ENCODE data around the gene PLEKHA7.
"Not testable (repeated sequence)": the region's sequence is repeated elsewhere in the genome, so short reads cannot be mapped to it uniquely, and the experiment has no call there.

The PLEKHA7 gene

GRCh38 chr11:16975906-16976305 is 38.3 kb downstream of the PLEKHA7 start:
- no peak for DNase-seq

DNA sequence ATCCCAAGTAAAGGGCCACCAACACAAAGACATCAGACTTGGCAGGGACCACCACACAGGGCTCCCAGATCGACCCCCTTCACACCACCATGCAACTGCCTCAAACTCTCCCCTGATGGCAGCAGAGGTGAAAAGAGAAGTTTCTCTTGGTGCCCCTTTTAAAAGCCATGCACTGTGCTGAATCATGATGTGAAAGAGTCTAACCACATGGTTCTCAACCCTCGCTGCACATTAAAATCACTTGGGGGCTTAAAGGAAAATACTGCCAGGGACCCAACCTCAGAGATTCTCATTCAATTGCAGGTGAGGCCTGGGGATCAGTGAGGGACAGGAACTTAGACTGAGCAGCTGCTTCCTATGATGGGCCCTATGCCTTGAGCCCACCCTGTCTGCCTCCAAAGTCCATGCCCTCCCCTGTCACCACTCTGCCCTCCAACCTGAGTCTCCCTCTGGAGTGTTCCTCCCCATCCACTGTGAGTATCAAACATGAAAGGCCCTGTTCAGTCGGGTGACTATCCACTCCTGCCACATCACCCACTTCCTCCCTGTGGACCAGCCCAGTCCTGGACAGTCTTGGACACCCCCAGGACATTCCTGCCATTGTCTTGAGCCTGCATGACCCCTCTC is 40.8 kb downstream of the PLEKHA7 start:
- no peak for DNase-seq

- DNase-seq: no peak
Measured at GRCh38 chr11:16969010-16969999, 44.9 kb downstream of the PLEKHA7 start.

GRCh38 chr11:16968196-16968595 is 46.0 kb downstream of the PLEKHA7 start:
- DNase-seq: no peak

- no peak for DNase-seq
Measured at GRCh38 chr11:16966930-16967671, 47.1 kb downstream of the PLEKHA7 start.

- DNase-seq: no peak
Measured at GRCh38 chr11:16964501-16964900, 49.7 kb downstream of the PLEKHA7 start.

- no peak for DNase-seq
Measured at GRCh38 chr11:16963316-16963876, 50.8 kb downstream of the PLEKHA7 start.

DNA sequence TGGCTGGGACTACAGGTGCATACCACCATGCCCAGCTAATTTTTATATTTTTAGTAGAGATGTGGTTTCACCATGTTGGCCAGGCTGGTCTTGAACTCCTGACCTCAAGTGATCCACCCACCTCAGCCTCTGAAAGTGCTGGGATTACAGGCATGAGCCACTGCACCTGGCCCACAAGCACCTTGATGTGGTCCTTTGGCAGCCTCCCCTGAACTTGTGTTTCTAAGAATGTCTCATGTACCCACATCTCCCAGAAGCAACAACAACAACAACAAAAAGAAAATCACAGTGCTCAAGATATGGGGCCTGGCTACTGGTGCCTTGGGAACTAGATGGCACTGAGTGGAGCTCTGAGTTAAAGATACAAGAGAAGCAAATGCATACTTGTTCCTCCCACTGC is 51.6 kb downstream of the PLEKHA7 start:
- DNase-seq: not testable (repeated sequence)

DNA sequence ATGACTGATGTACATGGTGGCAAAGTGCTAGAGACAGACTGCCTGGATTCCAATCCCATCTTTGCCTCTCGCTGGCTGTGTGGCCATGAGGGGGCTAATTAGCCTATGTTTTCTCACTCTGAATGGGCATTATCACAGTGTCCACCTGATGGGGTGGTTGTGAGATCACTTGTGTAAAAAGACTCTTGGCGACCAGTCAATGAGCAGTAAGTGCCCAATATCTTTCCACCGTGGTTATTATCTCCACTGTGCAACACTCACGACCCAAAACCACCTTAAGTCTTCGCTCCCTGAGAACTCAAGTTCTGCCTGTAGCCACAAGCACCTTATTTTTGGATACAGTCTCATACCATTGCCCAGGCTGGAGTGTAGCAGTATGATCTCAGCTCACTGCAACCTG is 52.1 kb downstream of the PLEKHA7 start:
- no peak for DNase-seq

DNA sequence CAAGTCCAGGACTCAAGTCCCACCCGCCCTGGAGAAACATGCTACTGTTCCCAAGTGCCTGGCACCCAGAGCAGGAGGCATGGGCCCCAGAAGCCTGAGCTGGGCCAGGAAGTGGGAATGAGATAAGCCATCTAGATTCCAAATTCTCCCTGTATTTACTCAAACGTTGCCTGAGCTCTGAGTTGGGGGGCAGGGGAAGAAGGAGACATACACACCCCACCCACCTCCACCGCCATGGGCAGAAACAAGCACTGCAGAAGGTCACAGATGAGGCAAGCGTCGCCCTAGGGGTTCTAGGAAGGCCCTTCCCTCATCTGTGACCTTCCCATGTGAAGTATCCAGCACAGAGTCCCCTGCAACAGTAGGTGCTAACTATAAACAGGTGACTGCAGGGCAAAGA is 54.0 kb downstream of the PLEKHA7 start:
- DNase-seq: no peak

DNA sequence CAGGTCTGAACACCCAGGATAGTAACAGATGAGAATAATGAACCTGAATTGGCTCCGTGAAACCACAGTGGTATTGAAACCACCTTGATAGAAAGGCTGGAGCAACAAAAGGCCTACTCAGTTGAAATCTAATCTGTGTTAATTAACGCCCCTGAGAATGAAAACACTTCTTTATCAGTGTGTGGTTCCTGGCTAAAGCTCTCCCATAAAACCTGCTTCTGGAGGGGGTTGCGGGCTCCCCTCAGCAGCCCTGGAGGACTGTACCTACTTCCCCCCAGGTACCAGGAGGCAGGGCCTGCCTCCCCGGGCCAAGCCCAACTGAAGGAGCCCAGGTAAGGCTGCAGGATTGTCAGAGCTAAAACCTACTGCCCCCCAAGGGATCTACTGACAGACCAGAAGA is 54.6 kb downstream of the PLEKHA7 start:
- DNase-seq: no peak

GRCh38 chr11:16958833-16959232 is 55.4 kb downstream of the PLEKHA7 start:
- no peak for DNase-seq

DNA sequence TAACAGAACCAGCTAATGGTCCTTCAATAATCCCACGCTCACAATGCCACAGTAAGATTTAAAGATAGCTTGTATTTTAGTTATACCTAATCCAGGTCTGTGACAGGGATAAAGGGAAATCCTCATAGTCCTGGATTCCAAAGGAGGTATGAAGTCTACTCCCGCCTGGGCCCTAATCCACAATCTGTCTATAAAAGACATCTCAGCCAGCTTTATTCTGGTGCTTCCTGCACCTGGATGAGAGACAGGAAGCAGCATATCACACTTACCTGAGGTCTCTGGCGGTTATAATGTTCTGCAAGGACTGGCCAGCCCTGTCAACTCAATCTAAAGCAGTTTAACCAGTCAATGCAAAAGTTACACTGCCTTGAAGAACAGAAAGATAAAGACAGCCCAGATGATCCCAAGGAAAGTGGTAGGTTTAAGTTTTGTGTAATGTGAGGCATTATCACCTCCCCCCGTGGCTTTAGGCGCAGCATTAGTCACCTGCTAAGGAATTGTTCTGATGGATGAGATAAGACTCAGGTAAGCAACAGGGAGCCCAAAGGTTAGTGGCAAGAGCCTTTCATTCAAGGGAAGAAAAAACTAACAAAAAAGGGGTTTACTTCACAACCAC is 57.6 kb downstream of the PLEKHA7 start:
- DNase-seq: no peak

DNA sequence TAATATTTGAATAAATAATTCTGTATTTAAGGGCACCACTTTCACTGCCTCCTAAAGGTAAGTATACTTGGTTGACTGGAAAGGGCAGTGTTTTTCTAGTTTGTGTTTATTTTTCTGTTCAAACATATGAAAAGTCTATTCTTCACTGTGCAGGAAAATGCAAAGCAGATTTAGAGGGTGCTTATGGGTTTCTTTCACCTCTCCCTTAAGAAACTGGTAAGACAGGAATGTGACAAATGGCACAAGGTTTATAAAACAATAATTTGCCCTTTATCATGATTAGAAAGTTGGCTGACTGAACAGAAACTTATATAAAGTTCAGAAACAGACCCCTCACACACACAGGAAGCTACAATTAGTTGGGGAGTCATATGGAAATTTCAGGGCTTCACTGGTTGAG is 60.6 kb downstream of the PLEKHA7 start:
- DNase-seq: no peak

DNA sequence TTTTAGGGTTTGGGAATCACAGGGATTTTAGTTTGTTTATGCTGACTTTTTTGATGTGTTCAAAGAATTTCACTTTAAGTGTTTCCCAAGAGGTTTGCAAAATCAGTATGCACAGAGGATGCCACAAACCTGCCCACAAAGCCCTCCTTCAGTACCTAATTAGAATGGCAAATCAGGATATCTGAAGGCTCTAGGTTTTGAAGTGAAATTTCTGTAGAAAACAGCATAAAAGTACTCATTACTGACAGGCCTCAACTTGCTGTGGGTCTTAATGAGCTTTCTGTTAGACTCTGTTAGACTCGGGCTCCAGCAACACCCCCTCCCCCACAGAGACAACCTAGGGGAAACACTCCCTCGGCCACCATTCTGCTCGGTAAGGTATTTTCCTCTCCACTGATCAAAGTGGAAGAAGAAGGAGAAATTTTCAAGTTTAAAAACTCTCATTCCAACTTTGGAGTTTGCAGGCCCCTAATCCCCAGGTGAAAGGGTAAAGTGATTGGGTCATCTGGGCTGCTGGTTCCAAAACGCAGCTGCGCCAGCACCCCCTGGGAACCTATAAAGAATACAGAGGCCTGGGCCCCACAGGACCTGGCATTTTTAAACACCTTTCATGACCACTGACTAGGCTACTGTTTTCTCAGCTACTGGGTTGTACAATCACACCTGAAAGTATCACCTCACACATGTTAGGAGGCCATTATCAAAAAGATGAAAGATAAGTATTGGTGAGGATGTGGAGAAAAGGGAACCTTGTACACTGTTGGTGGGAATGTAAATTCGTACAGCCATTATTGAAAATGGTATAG is 67.5 kb downstream of the PLEKHA7 start:
- no peak for DNase-seq

DNA sequence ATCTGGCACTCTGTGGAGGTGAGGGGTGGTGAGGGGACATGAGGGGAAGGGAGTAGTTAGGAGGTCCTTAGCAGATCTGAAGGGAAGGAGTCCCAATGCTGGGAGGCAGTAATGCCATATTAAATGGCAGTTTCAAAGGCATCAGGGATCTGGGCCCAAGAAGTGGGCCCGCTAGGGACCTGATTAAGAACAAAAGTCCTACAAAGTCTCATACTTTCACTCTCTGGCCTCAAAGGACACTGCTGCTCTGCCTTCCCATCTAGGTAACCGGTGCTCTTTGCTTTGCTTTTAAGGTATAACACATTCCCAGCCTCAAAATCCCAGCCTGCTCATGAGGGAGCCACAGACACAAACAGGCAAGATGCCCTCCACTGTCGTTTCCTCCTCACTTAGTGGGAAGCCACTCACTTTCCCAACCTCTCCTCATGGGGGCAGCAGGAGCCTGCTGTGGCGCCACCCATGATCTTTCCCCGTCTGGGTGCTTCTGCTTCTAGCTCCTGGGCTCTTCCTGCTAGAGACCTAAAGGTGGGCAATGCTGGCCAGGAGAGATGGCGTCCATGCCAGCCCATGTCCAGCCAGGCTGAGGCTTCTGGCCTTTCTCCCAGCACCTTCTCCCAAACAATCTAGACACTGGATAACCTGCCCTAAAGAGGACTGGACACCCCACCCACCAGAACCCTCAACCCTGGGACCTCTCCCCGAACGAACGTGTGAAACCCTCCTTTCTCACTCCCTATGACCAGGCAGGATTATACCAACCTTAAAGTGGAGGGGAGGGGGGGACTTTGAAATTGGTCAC is 68.3 kb downstream of the PLEKHA7 start:
- peak; percentile 40 for DNase-seq

- no peak for DNase-seq
Measured at GRCh38 chr11:16942911-16943310, 71.3 kb downstream of the PLEKHA7 start.

GRCh38 chr11:16942342-16942741 is 71.9 kb downstream of the PLEKHA7 start:
- DNase-seq: no peak

- DNase-seq: no peak
Measured at GRCh38 chr11:16941935-16942334, 72.3 kb downstream of the PLEKHA7 start.

DNA sequence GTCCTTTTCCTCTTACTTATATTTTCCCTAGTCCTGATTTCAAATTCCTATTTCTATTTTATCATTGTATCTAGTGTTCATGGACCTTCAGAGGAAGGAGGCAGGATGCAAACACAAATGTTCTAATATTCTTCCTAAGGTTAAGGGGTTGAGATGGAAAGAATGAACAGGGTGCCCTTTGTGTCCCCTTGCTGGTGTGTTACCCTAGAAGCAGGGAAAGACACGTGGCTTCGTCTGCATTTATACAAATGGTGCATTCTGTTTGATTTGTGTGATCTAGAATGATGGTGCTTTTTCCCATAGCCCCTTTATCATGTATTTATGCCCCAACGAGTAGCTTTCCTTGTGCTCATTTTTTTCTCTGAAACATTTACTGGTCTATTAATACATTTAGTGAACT is 76.2 kb downstream of the PLEKHA7 start:
- no peak for DNase-seq

DNA sequence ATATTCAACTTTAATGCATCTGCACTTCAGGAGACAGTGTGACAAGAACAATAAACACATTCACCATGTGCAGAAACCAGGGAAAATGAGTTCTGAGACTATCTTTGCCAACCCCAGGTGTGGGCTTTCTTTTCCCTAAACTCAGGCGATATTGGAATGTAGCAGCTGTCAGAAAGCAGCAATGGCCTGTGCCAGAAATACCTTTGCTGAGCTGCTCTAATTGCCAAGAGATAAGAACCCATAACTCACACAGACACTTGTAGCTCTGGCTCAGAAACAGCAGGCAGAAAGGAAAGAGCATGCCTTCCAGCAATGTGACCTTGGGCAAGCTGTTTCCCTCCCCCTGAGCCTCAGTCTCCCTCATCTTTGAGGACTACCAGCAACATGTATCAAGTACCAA is 77.6 kb downstream of the PLEKHA7 start:
- no peak for DNase-seq

All from CD4-positive, alpha-beta T cell treated with Interleukin-12 subunit alpha and Interleukin-12 subunit beta, for 1 hour (primary cell).